ENCODE measurements around the gene SCN8A.

The SCN8A gene

GRCh38 chr12:51819736-51820525 is 228.9 kb downstream of the SCN8A start:
- TF ChIP-seq CTCF (IDR thresholded peaks at IDR 0.05; ENCODE audit: extremely low read depth, insufficient read depth, missing control alignments): no peak
- no peak for DNase-seq (ENCODE audit: low spot score)
- in situ Hi-C loops (cut with MboI; ENCODE audit: low pct_unique_long_range_greater_than_20kb, low sequenced_read_pairs, unreplicated experiment): no loop called here

GRCh38 chr12:51820526-51821439 is 229.8 kb downstream of the SCN8A start:
- DNase-seq (ENCODE audit: low spot score): peak; percentile 72
- in situ Hi-C loops (cut with MboI; ENCODE audit: low pct_unique_long_range_greater_than_20kb, low sequenced_read_pairs, unreplicated experiment): no loop called here
- peak; percentile 42 for TF ChIP-seq CTCF (IDR thresholded peaks at IDR 0.05; ENCODE audit: extremely low read depth, insufficient read depth, missing control alignments)

- in situ Hi-C loops (cut with MboI; ENCODE audit: low pct_unique_long_range_greater_than_20kb, low sequenced_read_pairs, unreplicated experiment): no loop called here
- DNase-seq (ENCODE audit: low spot score): no peak
These were observed 230.6 kb downstream of the SCN8A start for GRCh38 chr12:51821440-51822260.

GRCh38 chr12:51822261-51822616 is 231.2 kb downstream of the SCN8A start:
- in situ Hi-C loops (cut with MboI; ENCODE audit: low pct_unique_long_range_greater_than_20kb, low sequenced_read_pairs, unreplicated experiment): no loop called here
- no peak for DNase-seq (ENCODE audit: low spot score)
- TF ChIP-seq CTCF (IDR thresholded peaks at IDR 0.05; ENCODE audit: extremely low read depth, insufficient read depth, missing control alignments): no peak

More at GRCh38 chr12:51821440-51822260, 230.6 kb downstream of the SCN8A start:
- no peak for TF ChIP-seq CTCF (IDR thresholded peaks at IDR 0.05; ENCODE audit: extremely low read depth, insufficient read depth, missing control alignments)

- no peak for TF ChIP-seq CTCF (IDR thresholded peaks at IDR 0.05; ENCODE audit: extremely low read depth, insufficient read depth, missing control alignments)
- DNase-seq (ENCODE audit: low spot score): no peak
- in situ Hi-C loops (cut with MboI; ENCODE audit: low pct_unique_long_range_greater_than_20kb, low sequenced_read_pairs, unreplicated experiment): no loop called here
These were observed 231.9 kb downstream of the SCN8A start for GRCh38 chr12:51822956-51823355.
